ENCODE data around the gene SLC7A11. TPM values are rescaled to one million over a fixed set of nuclear protein-coding genes. Genes with fewer than 3 reads are reported as not detected.

SLC7A11 gene
- total RNA-seq, 4 donors from 2014 or later = 6.2 to 39.8 (median 8.8) TPM

DNA sequence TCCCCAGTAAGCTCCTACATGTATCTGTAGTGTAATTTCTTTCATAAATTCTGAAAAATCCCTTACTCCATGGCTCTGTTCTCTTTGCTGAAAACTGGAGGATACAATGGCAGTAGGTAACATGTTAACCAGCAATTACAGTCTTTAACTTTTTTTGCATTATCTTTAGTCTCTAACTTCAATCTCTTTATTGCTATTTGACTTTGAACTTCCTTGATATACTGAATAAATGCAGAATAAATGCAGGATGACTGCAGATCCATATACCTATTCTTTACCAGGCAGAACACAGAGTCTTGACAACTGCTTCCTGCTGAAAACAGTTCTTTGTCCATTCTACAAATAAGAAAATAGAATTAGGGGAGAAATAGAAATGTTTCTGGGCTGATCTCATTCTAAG, 101.3 kb downstream of the SLC7A11 start:
- no peaks in the 10 kb centered on the region for H3K27me3 ChIP-seq
- TF ChIP-seq, protein P1, sequence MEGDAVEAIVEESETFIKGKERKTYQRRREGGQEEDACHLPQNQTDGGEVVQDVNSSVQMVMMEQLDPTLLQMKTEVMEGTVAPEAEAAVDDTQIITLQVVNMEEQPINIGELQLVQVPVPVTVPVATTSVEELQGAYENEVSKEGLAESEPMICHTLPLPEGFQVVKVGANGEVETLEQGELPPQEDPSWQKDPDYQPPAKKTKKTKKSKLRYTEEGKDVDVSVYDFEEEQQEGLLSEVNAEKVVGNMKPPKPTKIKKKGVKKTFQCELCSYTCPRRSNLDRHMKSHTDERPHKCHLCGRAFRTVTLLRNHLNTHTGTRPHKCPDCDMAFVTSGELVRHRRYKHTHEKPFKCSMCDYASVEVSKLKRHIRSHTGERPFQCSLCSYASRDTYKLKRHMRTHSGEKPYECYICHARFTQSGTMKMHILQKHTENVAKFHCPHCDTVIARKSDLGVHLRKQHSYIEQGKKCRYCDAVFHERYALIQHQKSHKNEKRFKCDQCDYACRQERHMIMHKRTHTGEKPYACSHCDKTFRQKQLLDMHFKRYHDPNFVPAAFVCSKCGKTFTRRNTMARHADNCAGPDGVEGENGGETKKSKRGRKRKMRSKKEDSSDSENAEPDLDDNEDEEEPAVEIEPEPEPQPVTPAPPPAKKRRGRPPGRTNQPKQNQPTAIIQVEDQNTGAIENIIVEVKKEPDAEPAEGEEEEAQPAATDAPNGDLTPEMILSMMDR (IDR thresholded peaks at IDR 0.05) = no peak
- H3K4me3 ChIP-seq (replicated peaks in 1 of 3) = no peak overlapping the region
- H3K4me1 ChIP-seq = no peaks in the 10 kb centered on the region
- no peaks in the 10 kb centered on the region for H3K36me3 ChIP-seq
- no peaks in the 10 kb centered on the region for H3K9me3 ChIP-seq
- intact Hi-C loops (cut with DNase I) = no loop called here
- no peak for DNase-seq
- no peak overlapping the region for H3K27ac ChIP-seq

DNA sequence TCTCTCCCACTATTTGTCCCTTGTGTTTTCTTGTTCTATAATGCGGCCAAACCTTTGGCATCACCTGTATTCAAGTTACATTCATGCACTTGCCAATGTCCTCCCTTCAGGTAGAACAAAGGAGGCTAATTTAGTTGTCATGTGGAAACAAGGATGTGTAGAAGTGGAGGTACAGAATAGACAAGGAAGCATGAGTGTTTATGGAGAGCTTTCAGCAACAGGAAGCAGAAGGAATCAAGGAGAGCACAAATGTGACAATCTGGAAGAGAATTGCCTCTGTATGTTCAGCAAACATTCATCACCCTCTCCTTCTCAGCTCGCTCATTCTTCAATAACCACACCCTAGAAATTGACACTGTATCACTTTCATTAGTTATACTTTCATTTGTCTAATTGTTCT, 103.4 kb downstream of the SLC7A11 start:
- intact Hi-C loops (cut with DNase I) = no loop called here
- Histone ChIP-seq H3K4me1 (no peaks in the 10 kb centered on the region), H3K27ac (no peak overlapping the region), H3K27me3 (no peaks in the 10 kb centered on the region), H3K9me3 (no peaks in the 10 kb centered on the region), H3K36me3 (no peaks in the 10 kb centered on the region), H3K4me3 (replicated peaks in 1 of 3) (no peak overlapping the region)
- TF ChIP-seq POLR2A (IDR thresholded peaks at IDR 0.05) = no peak
- TF ChIP-seq, protein P1 (IDR thresholded peaks at IDR 0.05) = no peak
- no peak for DNase-seq
- 64 to 71% methylated on average over 2 of the region's 2 CpGs for WGBS, 2 donors

DNA sequence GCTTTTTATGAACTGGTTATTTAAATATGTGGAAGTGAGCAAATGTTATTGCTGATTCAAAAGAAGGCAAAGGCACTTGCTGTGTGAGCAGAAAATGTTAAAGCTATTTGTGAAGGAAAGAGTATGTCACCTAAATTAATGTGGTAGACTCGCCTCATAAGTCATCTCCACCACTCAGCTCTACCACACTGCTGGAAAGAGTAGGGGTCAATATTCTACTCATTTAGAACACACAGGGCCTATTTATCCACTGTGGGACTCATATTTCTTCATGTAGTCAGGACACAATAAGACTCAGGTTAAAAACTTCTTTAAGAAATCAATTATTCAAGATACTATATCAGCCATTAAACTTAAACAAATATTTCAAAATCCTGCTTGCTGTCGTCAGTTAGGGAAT, 106.5 kb downstream of the SLC7A11 start:
- H3K27ac ChIP-seq = no peak overlapping the region
- no peaks in the 10 kb centered on the region for H3K36me3 ChIP-seq
- no peaks in the 10 kb centered on the region for H3K9me3 ChIP-seq
- no peaks in the 10 kb centered on the region for H3K4me1 ChIP-seq
- H3K4me3 ChIP-seq (replicated peaks in 1 of 3) = no peak overlapping the region
- no peak for DNase-seq
- intact Hi-C loops (cut with DNase I) = no loop called here
- WGBS, 2 donors = 76 to 91% methylated on average over 2 of the region's 2 CpGs
- TF ChIP-seq, protein P1 (IDR thresholded peaks at IDR 0.05) = no peak
- TF ChIP-seq POLR2A (IDR thresholded peaks at IDR 0.05) = no peak
- H3K27me3 ChIP-seq = no peaks in the 10 kb centered on the region

DNA sequence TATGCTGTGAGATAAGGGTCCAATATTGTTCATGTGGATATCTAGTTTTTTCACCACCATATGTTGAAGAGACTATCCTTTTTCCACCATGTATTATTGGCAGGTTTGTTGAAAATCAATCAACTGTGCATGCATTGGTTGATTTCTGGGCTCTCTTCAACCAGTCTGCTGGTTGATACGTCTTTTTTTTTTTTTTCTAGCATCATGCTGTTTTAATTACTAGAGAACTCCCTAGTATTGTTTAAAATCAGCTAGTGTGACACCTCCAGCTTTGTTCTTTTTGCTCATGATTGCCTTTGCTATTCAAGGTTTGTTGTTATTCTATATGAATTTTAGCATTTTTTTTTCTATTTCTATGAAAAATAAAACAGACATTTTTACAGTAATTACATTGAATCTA, 123.9 kb downstream of the SLC7A11 start:
- Histone ChIP-seq H3K27ac (no peak overlapping the region), H3K9me3 (no peaks in the 10 kb centered on the region), H3K4me1 (peaks cover 6 to 7% of the 10 kb centered on the region in 2 donors), H3K4me3 (replicated peaks in 1 of 3) (no peak overlapping the region), H3K27me3 (no peaks in the 10 kb centered on the region), H3K36me3 (no peaks in the 10 kb centered on the region)
- no peak for DNase-seq
- intact Hi-C loops (cut with DNase I) = no loop called here
- no peak for TF ChIP-seq POLR2A (IDR thresholded peaks at IDR 0.05)
- TF ChIP-seq, protein P1 (IDR thresholded peaks at IDR 0.05) = no peak
- WGBS, 2 donors = 59 to 68% methylated on average over 1 of the region's 1 CpG

DNA sequence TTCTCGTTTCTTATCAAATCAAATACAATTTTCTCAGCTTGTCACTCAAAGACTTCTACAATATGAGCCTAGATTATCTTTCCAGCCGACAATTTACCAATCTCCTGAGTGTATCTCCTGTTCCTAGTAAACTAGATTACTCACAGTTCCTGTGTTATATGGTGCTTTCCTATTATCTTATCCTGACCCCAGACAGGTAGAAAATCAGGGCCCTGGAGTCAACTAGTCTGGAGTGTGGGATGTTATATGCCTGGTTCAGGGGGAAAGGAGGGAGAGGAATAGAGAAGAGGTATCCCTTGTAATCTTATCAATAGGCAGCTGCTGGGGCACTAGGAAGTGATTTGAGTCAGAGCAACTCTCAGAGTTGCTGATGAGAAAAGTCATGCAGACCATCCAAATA, 127.1 kb downstream of the SLC7A11 start:
- intact Hi-C loops (cut with DNase I) = no loop called here
- Histone ChIP-seq H3K27me3 (no peaks in the 10 kb centered on the region), H3K36me3 (no peaks in the 10 kb centered on the region), H3K9me3 (no peaks in the 10 kb centered on the region), H3K4me3 (replicated peaks in 1 of 3) (no peak overlapping the region), H3K4me1 (peaks cover 6 to 7% of the 10 kb centered on the region in 2 donors), H3K27ac (no peak overlapping the region)
- DNase-seq = no peak
- WGBS, 2 donors = 86% methylated on average over 2 of the region's 2 CpGs
- no peak for TF ChIP-seq POLR2A (IDR thresholded peaks at IDR 0.05)
- TF ChIP-seq, protein P1 (IDR thresholded peaks at IDR 0.05) = no peak

All from thyroid gland (tissue), 4 donors.